ENCODE data around the gene NPEPPS. TPM values are rescaled to one million over a fixed set of nuclear protein-coding genes. Genes with fewer than 3 reads are reported as not detected.

Gene NPEPPS
- total RNA-seq, 1 donor from 2014 or later: 234 TPM

DNA sequence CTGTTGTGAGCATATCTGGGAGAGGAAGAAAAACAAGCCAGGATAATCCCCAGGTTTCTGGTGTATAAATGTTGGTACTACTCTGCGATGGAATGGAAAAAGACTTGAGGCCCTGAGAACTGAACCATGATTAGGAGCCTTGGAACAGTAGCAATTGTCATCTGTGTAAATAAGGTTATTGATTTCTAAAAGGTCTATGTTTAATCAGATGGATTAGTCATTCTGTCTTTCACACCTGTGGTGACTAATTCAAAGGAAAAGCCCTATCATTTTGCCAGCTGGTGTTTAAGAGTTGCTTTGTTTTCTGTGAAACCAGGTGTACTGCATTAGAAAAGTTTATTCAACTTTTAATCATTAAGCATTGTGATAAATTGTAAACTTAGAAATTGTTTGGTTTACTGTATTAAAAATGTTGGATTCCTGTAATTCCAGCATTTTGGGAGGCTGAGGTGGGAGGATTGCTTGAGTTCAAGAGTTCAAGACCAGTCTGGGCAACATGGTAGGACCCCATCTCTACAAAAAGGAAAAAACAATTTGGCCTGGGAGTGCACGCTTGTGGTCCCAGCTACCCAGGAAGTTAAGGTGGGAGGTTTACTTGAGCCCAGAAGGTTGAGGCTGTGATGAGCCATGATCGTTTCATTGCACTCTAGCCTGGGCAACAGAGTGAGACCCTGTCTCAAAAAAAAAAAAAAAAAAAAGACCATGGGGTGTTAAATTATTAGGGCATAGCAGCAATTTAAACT, 89.8 kb downstream of the NPEPPS start:
- TF ChIP-seq, protein P1, sequence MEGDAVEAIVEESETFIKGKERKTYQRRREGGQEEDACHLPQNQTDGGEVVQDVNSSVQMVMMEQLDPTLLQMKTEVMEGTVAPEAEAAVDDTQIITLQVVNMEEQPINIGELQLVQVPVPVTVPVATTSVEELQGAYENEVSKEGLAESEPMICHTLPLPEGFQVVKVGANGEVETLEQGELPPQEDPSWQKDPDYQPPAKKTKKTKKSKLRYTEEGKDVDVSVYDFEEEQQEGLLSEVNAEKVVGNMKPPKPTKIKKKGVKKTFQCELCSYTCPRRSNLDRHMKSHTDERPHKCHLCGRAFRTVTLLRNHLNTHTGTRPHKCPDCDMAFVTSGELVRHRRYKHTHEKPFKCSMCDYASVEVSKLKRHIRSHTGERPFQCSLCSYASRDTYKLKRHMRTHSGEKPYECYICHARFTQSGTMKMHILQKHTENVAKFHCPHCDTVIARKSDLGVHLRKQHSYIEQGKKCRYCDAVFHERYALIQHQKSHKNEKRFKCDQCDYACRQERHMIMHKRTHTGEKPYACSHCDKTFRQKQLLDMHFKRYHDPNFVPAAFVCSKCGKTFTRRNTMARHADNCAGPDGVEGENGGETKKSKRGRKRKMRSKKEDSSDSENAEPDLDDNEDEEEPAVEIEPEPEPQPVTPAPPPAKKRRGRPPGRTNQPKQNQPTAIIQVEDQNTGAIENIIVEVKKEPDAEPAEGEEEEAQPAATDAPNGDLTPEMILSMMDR (IDR thresholded peaks at IDR 0.05; ENCODE audit: partially characterized antibody, unreplicated experiment): no peak
- peak overlapping the region; percentile 2 for H3K27ac Mint-ChIP-seq (ENCODE audit: unreplicated experiment)
- H3K4me3 Mint-ChIP-seq (ENCODE audit: unreplicated experiment): no peak overlapping the region
- DNase-seq: no peak
- H3K4me1 Mint-ChIP-seq (ENCODE audit: low read depth, unreplicated experiment): no peaks in the 10 kb centered on the region
- no peaks in the 10 kb centered on the region for H3K36me3 Mint-ChIP-seq (ENCODE audit: unreplicated experiment)
- no peaks in the 10 kb centered on the region for H3K9me3 Mint-ChIP-seq (ENCODE audit: unreplicated experiment)
- H3K27me3 Mint-ChIP-seq (ENCODE audit: unreplicated experiment): peaks cover 3% of the 10 kb centered on the region

DNA sequence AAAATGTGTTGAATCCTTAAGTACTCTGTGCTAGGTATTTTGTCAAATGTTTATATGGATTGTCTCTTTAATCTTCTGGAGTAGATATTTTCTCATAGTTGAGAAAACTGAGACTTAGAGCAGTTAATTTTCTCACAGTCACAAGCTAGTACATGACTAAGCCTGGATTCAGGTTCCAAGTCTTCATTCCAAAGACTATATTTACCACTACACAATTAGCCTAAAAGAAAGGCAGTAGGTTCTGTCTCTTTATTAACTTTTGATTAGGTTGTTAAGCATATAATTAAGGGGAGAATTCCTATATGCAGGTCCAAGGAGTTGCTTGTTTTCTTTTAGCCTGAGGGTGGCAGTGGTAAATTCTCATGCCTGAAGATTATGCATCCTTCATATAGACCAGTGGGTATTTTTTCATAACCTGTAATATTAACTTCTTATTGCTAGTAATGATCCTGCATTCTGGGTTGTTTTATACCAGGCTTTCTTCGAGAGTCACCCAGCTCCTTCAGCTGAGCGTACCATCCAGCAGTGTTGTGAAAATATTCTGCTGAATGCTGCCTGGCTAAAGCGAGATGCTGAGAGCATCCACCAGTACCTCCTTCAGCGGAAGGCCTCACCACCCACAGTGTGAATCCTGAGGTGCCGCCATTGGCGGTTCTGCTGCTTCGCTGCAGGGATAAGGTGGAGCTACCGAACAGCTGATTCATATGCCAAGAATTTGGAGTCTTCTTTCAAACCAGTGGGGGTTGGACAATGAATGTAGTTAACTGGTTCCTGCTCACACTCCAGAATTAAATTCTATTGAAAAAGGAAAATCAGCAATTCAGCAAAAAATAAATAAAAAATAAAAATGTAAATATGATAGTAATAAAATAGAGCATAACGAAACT, 90.6 kb downstream of the NPEPPS start:
- H3K36me3 Mint-ChIP-seq (ENCODE audit: unreplicated experiment): no peaks in the 10 kb centered on the region
- TF ChIP-seq, protein P1 (IDR thresholded peaks at IDR 0.05; ENCODE audit: partially characterized antibody, unreplicated experiment): no peak

DNA sequence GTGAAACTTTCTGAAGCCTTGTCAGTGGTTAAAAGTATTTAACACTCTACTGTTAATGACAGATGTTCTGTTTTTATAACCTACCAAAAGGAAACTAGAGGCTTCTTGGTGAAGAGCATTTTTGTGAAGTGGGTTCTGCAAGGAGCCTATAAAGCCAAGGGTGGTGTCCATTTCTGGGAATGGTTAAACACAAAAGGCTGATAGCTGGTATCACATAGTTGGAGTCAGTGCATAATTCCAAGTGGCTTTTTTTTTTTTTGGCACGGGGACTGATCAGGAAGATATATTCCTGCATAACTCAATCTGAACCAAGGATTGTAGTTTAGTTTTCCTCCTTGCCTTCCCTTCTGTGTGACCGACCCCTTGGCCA, 91.3 kb downstream of the NPEPPS start:
- TF ChIP-seq, protein P1 (IDR thresholded peaks at IDR 0.05; ENCODE audit: partially characterized antibody, unreplicated experiment): no peak
- DNase-seq: no peak
- no peaks in the 10 kb centered on the region for H3K9me3 Mint-ChIP-seq (ENCODE audit: unreplicated experiment)
- H3K36me3 Mint-ChIP-seq (ENCODE audit: unreplicated experiment): no peaks in the 10 kb centered on the region
- peaks cover 3% of the 10 kb centered on the region for H3K27me3 Mint-ChIP-seq (ENCODE audit: unreplicated experiment)
- no peaks in the 10 kb centered on the region for H3K4me1 Mint-ChIP-seq (ENCODE audit: low read depth, unreplicated experiment)
- H3K4me3 Mint-ChIP-seq (ENCODE audit: unreplicated experiment): no peak overlapping the region
- no peak overlapping the region for H3K27ac Mint-ChIP-seq (ENCODE audit: unreplicated experiment)

More for the DNA sequence above, 90.6 kb downstream of the NPEPPS start:
- H3K27ac Mint-ChIP-seq (ENCODE audit: unreplicated experiment): no peak overlapping the region
- no peak for DNase-seq
- H3K4me1 Mint-ChIP-seq (ENCODE audit: low read depth, unreplicated experiment): no peaks in the 10 kb centered on the region
- no peaks in the 10 kb centered on the region for H3K9me3 Mint-ChIP-seq (ENCODE audit: unreplicated experiment)
- peaks cover 3% of the 10 kb centered on the region for H3K27me3 Mint-ChIP-seq (ENCODE audit: unreplicated experiment)
- H3K4me3 Mint-ChIP-seq (ENCODE audit: unreplicated experiment): no peak overlapping the region

DNA sequence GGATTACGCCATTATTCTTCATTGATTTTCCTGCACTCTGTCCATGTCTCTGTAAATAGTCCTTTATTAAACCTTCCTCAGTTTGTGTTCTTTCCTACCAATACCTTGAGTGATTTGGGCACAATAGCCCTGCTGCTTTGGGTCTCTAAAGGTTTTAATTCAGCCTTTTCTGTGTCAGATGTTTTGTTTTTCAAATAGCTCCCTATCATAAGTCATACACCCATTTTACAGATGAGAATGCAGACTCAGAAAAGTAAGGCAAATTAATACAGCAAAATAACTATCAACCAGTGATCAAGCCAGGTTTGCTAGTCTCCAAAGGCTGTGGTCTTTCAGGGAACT, 93.8 kb downstream of the NPEPPS start:
- no peaks in the 10 kb centered on the region for H3K36me3 Mint-ChIP-seq (ENCODE audit: unreplicated experiment)
- no peak overlapping the region for H3K27ac Mint-ChIP-seq (ENCODE audit: unreplicated experiment)
- DNase-seq: no peak
- TF ChIP-seq, protein P1 (IDR thresholded peaks at IDR 0.05; ENCODE audit: partially characterized antibody, unreplicated experiment): no peak
- H3K4me3 Mint-ChIP-seq (ENCODE audit: unreplicated experiment): no peak overlapping the region
- H3K4me1 Mint-ChIP-seq (ENCODE audit: low read depth, unreplicated experiment): no peaks in the 10 kb centered on the region
- H3K27me3 Mint-ChIP-seq (ENCODE audit: unreplicated experiment): peaks cover 3% of the 10 kb centered on the region
- H3K9me3 Mint-ChIP-seq (ENCODE audit: unreplicated experiment): no peaks in the 10 kb centered on the region

Data from glutamatergic neuron (in vitro differentiated cells).